K562 (cell line): ENCODE data around the gene PRELID1. TPM values are rescaled to one million over a fixed set of nuclear protein-coding genes. Genes with fewer than 3 reads are reported as not detected.
A peak's percentile ranks its signal among the peaks of the same experiment; 100 is the strongest.

Experiments
- FOXJ2 ChIP-seq: fragments of 200-800 bp; sonication (Bioruptor generic); IDR thresholded peaks from 2 replicates; pipeline ENCODE4 v1.6.1; 2016; ENCODE audit warnings: missing genetic modification characterization, missing compliant biosample characterization
- HNRNPL ChIP-seq: fragments of 200-400 bp; formaldehyde crosslinking; IDR thresholded peaks from 2 replicates; pipeline ENCODE4 v1.6.1; 2017; ENCODE audit warnings: low read depth, mild to moderate bottlenecking, low read length
- KLF16 ChIP-seq: IDR thresholded peaks from 2 replicates; pipeline ENCODE4 v1.6.1; 2016; ENCODE audit warnings: antibody characterized with exemption
- MTA3 ChIP-seq: fragments of 450-650 bp; formaldehyde crosslinking; IDR thresholded peaks from 2 replicates; pipeline ENCODE4 v1.6.1; 2017; ENCODE audit warnings: mild to moderate bottlenecking, borderline replicate concordance
- PML ChIP-seq: IDR thresholded peaks from 2 replicates; pipeline ENCODE4 v1.6.1; 2012; ENCODE audit warnings: low read length, inconsistent platforms
- POLR2G ChIP-seq: fragments of 200-400 bp; formaldehyde crosslinking; IDR thresholded peaks from 2 replicates; pipeline ENCODE4 v1.6.1; 2017; ENCODE audit warnings: low read depth, mild to moderate bottlenecking, antibody characterized with exemption, low read length, moderate library complexity
- POLR3G ChIP-seq: IDR thresholded peaks from 2 replicates; pipeline ENCODE4 v1.6.1; 2011; ENCODE audit not compliant: insufficient read length, insufficient replicate concordance; ENCODE audit errors: extremely low read depth
- RFX5 ChIP-seq: IDR thresholded peaks from 2 replicates; pipeline ENCODE4 v1.6.1; 2011; ENCODE audit warnings: low read depth, mild to moderate bottlenecking, improper control_type of control experiment, low read length
- ZNF384 ChIP-seq: IDR thresholded peaks from 2 replicates; pipeline ENCODE4 v1.6.1; 2012; ENCODE audit warnings: low read depth, low read length, improper control_type of control experiment
- ZNF57 ChIP-seq: fragments of 450-650 bp; formaldehyde crosslinking; IDR thresholded peaks from 2 replicates; pipeline ENCODE4 v1.4.0; 2020; ENCODE audit warnings: mild to moderate bottlenecking, moderate library complexity
- polyA plus RNA-seq, 8 experiments: library from polyadenylated mRNA; depleted of rRNA in 4 of 8; stranded (reverse) in 5 of 8; unstranded in 3 of 8; fragments of >200 nt; fragmentation: Nextera tagmentation in 2 of 8; fragmentation: Illumina TruSeq in 1 of 8; extraction: Ambion mirVana in 2 of 8; extraction: Trizol in 1 of 8; gene quantifications; 2 replicates each; pipeline versions ENCODE4 v1.2.1 to v1.2.3, GENCODE V29; 2011 to 2014; ENCODE audit warnings: inconsistent platforms in 1 of 8, missing spikeins in 1 of 8
- total RNA-seq, 7 experiments: library from RNA; depleted of rRNA in 6 of 7; stranded (reverse); fragments of >200 nt in 6 of 7; fragmentation: Illumina TruSeq in 2 of 7; extraction: Trizol in 2 of 7; gene quantifications; 2 replicates each; pipeline versions ENCODE4 v1.2.1 to v1.2.3, GENCODE V29; 2011 to 2021; ENCODE audit warnings: low replicate concordance in 1 of 7
- TF ChIP-seq, protein P1 (sequence below): fragments of 200-600 bp; sonication (generic); IDR thresholded peaks from one replicate; pipeline ENCODE4 v1.6.1; 2012; ENCODE audit warnings: mild to moderate bottlenecking, low read depth, low read length, inconsistent platforms
- TF ChIP-seq, protein P2 (sequence below): sonication (generic); formaldehyde crosslinking; IDR thresholded peaks from 2 replicates; pipeline ENCODE4 v1.4.0; 2020; ENCODE audit warnings: mild to moderate bottlenecking, missing genetic modification reagents
- TF ChIP-seq, protein P3 (sequence below): sonication (generic); formaldehyde crosslinking; IDR thresholded peaks from 2 replicates; pipeline ENCODE4 v1.8.1; 2023; ENCODE audit warnings: mild to moderate bottlenecking, missing genetic modification reagents, moderate library complexity

Gene PRELID1
- total and polyA plus RNA-seq, 9 of the 15 experiments (the other 6 are each of a cell fraction or from before 2014, with no cell fraction given) = 40.1 to 484 (median 340) TPM

DNA sequence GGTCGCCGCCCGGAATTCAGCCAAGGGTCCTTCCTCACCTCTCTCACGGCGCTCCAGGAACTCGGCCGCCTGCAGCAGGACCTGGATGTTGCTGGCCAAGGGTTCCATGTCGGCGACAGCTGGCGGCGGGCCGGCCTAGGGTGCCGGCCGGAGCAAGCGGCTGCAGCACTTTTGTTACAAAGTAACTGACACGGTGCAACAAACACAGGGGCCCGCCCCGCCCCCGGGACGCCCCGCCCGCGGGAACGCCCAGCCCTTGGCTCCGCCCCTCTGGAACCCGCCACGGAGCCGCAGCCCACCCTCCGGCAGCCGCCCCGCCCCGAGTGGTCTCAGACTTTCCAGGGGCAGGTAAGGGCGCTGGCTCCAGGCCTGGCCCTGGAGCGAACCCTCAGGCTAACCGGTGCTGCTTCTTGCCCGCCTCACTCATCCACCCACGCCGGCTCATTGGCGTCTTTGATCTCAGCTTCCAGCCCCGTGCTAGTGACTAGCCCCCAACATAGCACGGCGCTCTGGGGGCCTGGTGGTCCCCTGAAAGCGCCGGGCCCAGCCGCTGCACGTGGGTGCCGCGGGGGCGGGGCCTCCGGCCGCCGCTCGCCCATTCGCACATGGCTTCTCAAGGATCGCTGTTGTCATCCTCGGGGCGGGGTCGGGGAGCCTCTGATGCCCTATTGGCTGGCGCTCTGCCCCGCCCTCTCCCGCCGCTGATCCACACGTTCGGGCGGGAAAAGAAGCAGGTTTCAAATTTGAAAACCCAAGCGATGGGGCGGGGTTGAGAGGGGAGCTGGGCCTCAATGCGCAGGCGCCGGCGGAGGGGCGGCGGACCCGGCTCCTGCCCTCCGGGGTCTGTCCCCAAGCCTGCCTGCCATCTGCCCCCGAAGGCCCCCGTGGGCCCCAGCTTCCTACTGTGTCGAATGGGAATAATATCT is 8.4 kb downstream of the PRELID1 start, which contains the start of gene MXD3 (continued):
- TF ChIP-seq, protein P1, sequence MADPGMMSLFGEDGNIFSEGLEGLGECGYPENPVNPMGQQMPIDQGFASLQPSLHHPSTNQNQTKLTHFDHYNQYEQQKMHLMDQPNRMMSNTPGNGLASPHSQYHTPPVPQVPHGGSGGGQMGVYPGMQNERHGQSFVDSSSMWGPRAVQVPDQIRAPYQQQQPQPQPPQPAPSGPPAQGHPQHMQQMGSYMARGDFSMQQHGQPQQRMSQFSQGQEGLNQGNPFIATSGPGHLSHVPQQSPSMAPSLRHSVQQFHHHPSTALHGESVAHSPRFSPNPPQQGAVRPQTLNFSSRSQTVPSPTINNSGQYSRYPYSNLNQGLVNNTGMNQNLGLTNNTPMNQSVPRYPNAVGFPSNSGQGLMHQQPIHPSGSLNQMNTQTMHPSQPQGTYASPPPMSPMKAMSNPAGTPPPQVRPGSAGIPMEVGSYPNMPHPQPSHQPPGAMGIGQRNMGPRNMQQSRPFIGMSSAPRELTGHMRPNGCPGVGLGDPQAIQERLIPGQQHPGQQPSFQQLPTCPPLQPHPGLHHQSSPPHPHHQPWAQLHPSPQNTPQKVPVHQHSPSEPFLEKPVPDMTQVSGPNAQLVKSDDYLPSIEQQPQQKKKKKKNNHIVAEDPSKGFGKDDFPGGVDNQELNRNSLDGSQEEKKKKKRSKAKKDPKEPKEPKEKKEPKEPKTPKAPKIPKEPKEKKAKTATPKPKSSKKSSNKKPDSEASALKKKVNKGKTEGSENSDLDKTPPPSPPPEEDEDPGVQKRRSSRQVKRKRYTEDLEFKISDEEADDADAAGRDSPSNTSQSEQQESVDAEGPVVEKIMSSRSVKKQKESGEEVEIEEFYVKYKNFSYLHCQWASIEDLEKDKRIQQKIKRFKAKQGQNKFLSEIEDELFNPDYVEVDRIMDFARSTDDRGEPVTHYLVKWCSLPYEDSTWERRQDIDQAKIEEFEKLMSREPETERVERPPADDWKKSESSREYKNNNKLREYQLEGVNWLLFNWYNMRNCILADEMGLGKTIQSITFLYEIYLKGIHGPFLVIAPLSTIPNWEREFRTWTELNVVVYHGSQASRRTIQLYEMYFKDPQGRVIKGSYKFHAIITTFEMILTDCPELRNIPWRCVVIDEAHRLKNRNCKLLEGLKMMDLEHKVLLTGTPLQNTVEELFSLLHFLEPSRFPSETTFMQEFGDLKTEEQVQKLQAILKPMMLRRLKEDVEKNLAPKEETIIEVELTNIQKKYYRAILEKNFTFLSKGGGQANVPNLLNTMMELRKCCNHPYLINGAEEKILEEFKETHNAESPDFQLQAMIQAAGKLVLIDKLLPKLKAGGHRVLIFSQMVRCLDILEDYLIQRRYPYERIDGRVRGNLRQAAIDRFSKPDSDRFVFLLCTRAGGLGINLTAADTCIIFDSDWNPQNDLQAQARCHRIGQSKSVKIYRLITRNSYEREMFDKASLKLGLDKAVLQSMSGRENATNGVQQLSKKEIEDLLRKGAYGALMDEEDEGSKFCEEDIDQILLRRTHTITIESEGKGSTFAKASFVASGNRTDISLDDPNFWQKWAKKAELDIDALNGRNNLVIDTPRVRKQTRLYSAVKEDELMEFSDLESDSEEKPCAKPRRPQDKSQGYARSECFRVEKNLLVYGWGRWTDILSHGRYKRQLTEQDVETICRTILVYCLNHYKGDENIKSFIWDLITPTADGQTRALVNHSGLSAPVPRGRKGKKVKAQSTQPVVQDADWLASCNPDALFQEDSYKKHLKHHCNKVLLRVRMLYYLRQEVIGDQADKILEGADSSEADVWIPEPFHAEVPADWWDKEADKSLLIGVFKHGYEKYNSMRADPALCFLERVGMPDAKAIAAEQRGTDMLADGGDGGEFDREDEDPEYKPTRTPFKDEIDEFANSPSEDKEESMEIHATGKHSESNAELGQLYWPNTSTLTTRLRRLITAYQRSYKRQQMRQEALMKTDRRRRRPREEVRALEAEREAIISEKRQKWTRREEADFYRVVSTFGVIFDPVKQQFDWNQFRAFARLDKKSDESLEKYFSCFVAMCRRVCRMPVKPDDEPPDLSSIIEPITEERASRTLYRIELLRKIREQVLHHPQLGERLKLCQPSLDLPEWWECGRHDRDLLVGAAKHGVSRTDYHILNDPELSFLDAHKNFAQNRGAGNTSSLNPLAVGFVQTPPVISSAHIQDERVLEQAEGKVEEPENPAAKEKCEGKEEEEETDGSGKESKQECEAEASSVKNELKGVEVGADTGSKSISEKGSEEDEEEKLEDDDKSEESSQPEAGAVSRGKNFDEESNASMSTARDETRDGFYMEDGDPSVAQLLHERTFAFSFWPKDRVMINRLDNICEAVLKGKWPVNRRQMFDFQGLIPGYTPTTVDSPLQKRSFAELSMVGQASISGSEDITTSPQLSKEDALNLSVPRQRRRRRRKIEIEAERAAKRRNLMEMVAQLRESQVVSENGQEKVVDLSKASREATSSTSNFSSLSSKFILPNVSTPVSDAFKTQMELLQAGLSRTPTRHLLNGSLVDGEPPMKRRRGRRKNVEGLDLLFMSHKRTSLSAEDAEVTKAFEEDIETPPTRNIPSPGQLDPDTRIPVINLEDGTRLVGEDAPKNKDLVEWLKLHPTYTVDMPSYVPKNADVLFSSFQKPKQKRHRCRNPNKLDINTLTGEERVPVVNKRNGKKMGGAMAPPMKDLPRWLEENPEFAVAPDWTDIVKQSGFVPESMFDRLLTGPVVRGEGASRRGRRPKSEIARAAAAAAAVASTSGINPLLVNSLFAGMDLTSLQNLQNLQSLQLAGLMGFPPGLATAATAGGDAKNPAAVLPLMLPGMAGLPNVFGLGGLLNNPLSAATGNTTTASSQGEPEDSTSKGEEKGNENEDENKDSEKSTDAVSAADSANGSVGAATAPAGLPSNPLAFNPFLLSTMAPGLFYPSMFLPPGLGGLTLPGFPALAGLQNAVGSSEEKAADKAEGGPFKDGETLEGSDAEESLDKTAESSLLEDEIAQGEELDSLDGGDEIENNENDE = no peak
- TF ChIP-seq KLF16 = no peak
- TF ChIP-seq ZNF57 = no peak
- TF ChIP-seq ZNF384 = no peak
- no peak; the same call in 1 of the 2 replicates for TF ChIP-seq PML
- TF ChIP-seq POLR3G = no peak
- TF ChIP-seq HNRNPL = no peak
- no peak for TF ChIP-seq FOXJ2 (tag)
- TF ChIP-seq, protein P2, sequence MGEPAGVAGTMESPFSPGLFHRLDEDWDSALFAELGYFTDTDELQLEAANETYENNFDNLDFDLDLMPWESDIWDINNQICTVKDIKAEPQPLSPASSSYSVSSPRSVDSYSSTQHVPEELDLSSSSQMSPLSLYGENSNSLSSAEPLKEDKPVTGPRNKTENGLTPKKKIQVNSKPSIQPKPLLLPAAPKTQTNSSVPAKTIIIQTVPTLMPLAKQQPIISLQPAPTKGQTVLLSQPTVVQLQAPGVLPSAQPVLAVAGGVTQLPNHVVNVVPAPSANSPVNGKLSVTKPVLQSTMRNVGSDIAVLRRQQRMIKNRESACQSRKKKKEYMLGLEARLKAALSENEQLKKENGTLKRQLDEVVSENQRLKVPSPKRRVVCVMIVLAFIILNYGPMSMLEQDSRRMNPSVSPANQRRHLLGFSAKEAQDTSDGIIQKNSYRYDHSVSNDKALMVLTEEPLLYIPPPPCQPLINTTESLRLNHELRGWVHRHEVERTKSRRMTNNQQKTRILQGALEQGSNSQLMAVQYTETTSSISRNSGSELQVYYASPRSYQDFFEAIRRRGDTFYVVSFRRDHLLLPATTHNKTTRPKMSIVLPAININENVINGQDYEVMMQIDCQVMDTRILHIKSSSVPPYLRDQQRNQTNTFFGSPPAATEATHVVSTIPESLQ (CRISPR knock-in tag) = no peak; the same call in 1 of the 2 replicates
- TF ChIP-seq RFX5 = no peak
- TF ChIP-seq, protein P3, sequence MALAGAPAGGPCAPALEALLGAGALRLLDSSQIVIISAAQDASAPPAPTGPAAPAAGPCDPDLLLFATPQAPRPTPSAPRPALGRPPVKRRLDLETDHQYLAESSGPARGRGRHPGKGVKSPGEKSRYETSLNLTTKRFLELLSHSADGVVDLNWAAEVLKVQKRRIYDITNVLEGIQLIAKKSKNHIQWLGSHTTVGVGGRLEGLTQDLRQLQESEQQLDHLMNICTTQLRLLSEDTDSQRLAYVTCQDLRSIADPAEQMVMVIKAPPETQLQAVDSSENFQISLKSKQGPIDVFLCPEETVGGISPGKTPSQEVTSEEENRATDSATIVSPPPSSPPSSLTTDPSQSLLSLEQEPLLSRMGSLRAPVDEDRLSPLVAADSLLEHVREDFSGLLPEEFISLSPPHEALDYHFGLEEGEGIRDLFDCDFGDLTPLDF (CRISPR knock-in tag) = peak; percentile 100
- TF ChIP-seq MTA3 = peak; percentile 70; the same call in 1 of the 2 replicates
- peak; percentile 85 for TF ChIP-seq POLR2G
